Peyer's patch (tissue), 4 donors: Measurements from ENCODE around the gene ZNF496. TPM values are rescaled to one million over a fixed set of nuclear protein-coding genes. Genes with fewer than 3 reads are reported as not detected.
"Not testable (repeated sequence)": the region's sequence is repeated elsewhere in the genome, so short reads cannot be mapped to it uniquely, and the experiment has no call there.

Experiments used
- DNase-seq, 3 donors: peaks; one replicate each; pipeline ENCODE4 v3.0.0-alpha.2; 2017 to 2019
- H3K27ac ChIP-seq, 4 donors: fragments of 200-600 bp; sonication (generic); one replicate each; pipeline ENCODE4 v1.5.1; 2016 to 2019
- H3K27me3 ChIP-seq, 2 donors: fragments of 200-600 bp; sonication (generic); one replicate each; pipeline ENCODE4 v1.5.1; 2019
- H3K36me3 ChIP-seq, 3 donors: fragments of 200-600 bp; sonication (generic); one replicate each; pipeline ENCODE4 v1.5.1; 2016 to 2019
- H3K4me1 ChIP-seq, 4 donors: fragments of 200-600 bp; sonication (generic); one replicate each; pipeline ENCODE4 v1.5.1; 2016 to 2019
- H3K4me3 ChIP-seq, 4 donors: fragments of 200-600 bp; sonication (generic); 1 replicate in 3 of 4; 2 replicates in 1 of 4; pipeline ENCODE4 v1.5.1; 2016 to 2019; ENCODE audit warnings: mild to moderate bottlenecking in 1 of 4
- H3K9me3 ChIP-seq, 4 donors: fragments of 200-600 bp; sonication (generic); one replicate each; pipeline ENCODE4 v1.5.1; 2016 to 2019; ENCODE audit warnings: mild to moderate bottlenecking in 1 of 4
- CTCF ChIP-seq, 6 experiments: fragments of 450-650 bp in 4 of 6; fragments of 200-600 bp in 2 of 6; sonication (generic) in 1 of 6; IDR thresholded peaks; one replicate each; pipeline ENCODE4 v1.5.1; 2017 to 2019; ENCODE audit warnings: antibody characterized with exemption in 6 of 6, mild to moderate bottlenecking in 3 of 6, moderate library complexity in 1 of 6
- POLR2A ChIP-seq, 2 donors: fragments of 450-650 bp; IDR thresholded peaks; one replicate each; pipeline ENCODE4 v1.5.1; 2017; ENCODE audit warnings: antibody characterized with exemption in 2 of 2, mild to moderate bottlenecking in 2 of 2, moderate library complexity in 2 of 2
- total RNA-seq, 4 donors: library from RNA; depleted of rRNA; stranded (reverse); fragments of >200 nt; gene quantifications; one replicate each; pipeline ENCODE4 v1.1.0, GENCODE V29; 2016

Gene ZNF496
- total RNA-seq, 4 donors from 2014 or later, result 8.2 to 31.4 (median 23.5) TPM

DNA sequence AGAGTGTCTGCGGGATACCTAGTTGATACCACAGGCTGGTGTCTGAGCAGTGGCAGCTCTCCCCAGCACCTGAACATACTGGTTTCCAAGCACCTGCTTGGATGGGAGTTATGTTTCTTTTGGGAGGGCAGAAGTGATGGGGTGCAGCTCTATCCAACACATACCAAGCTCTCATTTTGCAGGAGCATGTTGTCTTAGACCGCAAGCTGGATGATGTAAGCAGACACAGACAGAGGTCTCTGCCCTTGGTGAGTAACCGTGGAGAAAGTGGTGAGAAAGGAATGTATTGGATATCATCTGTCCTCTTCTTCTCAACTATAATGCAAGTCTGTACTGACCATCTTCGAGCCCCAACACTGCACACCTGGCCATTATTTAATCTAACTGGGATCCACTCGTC, 37.4 kb downstream of the ZNF496 start:
- Histone ChIP-seq H3K9me3 (no peaks in the 10 kb centered on the region), H3K27me3 (no peaks in the 10 kb centered on the region), H3K36me3 (no peaks in the 10 kb centered on the region), H3K27ac (no peak overlapping the region), H3K4me3 (no peak overlapping the region), H3K4me1 (no peaks in the 10 kb centered on the region)
- no peak for TF ChIP-seq CTCF (IDR thresholded peaks at IDR 0.05)
- DNase-seq, result no peak

DNA sequence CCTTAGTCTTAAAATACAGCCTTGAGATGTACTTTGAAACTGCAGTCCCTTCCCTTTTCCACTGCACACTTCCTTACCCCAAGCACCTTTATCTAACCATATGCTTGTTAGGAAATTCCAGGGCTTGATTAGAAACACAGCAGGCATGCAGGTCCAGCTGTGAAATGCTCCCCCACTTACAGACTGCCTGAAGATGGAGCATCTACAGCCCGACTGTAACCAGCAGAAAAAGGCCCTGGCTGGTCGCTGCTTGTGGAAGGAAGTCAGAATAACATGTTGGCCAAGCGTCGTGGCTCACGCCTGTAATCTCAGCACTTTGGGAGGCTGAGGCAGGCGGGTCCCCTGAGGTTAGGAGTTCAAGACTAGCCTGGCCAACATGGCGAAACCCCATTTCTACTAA, 38.6 kb downstream of the ZNF496 start:
- Histone ChIP-seq H3K36me3 (no peaks in the 10 kb centered on the region), H3K27ac (no peak overlapping the region), H3K4me1 (no peaks in the 10 kb centered on the region), H3K27me3 (no peaks in the 10 kb centered on the region), H3K4me3 (no peak overlapping the region), H3K9me3 (no peaks in the 10 kb centered on the region)
- TF ChIP-seq CTCF (IDR thresholded peaks at IDR 0.05), result no peak
- no peak for TF ChIP-seq POLR2A (IDR thresholded peaks at IDR 0.05)
- no peak for DNase-seq

DNA sequence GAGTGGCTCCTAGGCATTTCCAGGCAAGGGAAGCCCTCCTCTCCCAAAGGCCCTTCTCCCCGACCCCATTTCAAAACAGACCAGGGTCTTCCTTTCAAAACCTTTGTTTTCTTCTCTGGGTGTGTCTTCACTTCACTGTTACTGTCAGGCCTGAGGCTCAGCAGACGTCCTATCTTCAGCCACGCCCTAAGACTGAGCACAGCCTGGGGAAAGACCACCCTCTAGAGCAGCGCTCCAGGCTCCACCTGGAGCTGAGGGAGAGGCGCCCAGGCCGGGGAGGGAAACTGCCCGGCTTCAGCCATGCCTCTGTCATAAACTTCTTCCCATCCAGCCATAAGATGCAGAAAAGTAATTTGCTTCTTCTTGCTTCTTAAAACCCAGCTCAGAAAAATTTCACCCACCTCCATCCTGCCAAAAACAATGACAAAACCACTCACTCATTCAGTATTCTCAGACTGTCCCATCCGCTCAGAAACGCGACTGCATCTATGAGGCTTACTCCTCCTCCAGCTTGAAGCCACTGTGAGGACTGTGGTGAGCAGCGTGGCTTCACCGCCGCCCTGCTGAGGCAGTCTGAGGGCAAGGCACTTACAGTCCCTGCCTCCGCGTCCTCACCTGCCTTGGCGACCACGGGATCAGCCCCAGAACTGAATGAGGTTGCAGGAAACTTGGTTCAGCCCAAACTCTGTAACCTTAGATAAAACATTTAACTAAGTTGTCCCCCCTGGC, 39.7 kb downstream of the ZNF496 start:
- no peak for DNase-seq
- Histone ChIP-seq H3K36me3 (no peaks in the 10 kb centered on the region), H3K9me3 (no peaks in the 10 kb centered on the region), H3K4me1 (no peaks in the 10 kb centered on the region), H3K27me3 (no peaks in the 10 kb centered on the region), H3K4me3 (no peak overlapping the region), H3K27ac (no peak overlapping the region)
- TF ChIP-seq CTCF (IDR thresholded peaks at IDR 0.05) (no peak), POLR2A (IDR thresholded peaks at IDR 0.05) (no peak)

DNA sequence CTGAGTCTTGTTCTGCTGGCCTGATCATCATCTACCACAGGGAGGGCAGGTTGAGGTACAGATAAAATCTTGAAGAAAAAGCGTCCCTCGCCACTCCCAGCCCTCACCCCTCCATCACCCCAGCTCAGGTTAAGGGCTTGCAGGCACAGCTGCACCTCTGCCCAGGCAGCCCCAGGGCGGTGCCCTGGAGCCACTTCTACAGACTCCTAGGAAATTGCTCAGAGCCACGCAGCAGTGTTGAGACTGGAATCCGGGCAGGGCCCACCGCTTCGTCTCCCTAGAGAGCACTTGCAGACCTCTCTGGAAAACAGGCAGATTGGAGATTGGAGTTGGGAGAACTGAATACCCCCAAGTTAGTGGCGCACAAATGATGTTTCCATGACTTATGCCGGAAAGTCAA, 40.5 kb downstream of the ZNF496 start:
- no peaks in the 10 kb centered on the region for H3K27me3 ChIP-seq
- H3K27ac ChIP-seq, result no peak overlapping the region
- no peaks in the 10 kb centered on the region for H3K4me1 ChIP-seq
- DNase-seq, result no peak
- TF ChIP-seq POLR2A (IDR thresholded peaks at IDR 0.05), result no peak
- no peak for TF ChIP-seq CTCF (IDR thresholded peaks at IDR 0.05)
- no peaks in the 10 kb centered on the region for H3K36me3 ChIP-seq
- no peak overlapping the region for H3K4me3 ChIP-seq
- H3K9me3 ChIP-seq, result no peaks in the 10 kb centered on the region

DNA sequence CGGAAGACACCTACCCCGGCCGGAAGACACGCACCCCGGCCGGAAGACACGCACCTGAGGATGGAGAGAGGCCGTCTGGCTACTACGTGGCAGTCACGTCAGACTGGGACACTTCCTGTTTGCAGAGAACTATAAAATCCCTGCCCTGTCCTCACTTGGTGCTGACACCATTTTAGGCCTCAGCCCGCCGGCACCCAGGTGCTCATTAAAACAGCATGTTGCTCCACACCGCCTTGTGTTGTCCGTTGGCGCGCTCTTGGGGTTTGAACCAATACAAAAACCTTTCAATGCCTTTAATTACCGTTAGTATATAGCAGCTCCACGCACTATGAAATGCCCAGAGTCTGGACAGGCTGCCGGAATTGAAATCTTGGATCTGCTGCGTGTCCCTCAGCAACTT, 41.1 kb downstream of the ZNF496 start:
- Histone ChIP-seq H3K27ac (no peak overlapping the region), H3K9me3 (no peaks in the 10 kb centered on the region), H3K27me3 (no peaks in the 10 kb centered on the region), H3K36me3 (no peaks in the 10 kb centered on the region), H3K4me1 (no peaks in the 10 kb centered on the region), H3K4me3 (no peak overlapping the region)
- TF ChIP-seq POLR2A (IDR thresholded peaks at IDR 0.05), result no peak
- TF ChIP-seq CTCF (IDR thresholded peaks at IDR 0.05), result no peak
- no peak for DNase-seq

GRCh38 chr1:247289274-247289892, 42.3 kb downstream of the ZNF496 start:
- DNase-seq, H3K36me3 ChIP-seq, H3K27me3 ChIP-seq, H3K27ac ChIP-seq, H3K4me3 ChIP-seq, H3K4me1 ChIP-seq, H3K9me3 ChIP-seq: not testable (repeated sequence)
